HepG2 (cell line): Measurements from ENCODE around the gene SHISAL1. TPM values are rescaled to one million over a fixed set of nuclear protein-coding genes. Genes with fewer than 3 reads are reported as not detected.

Experiments used
- ATAC-seq: fragments of 200-7000 bp; cut with Tn5 transposase; 3 replicates; pipeline ENCODE4 v1.9.1; 2020; ENCODE audit warnings: mild to moderate bottlenecking, moderate library complexity
- BruUV-seq: library from RNA; stranded (reverse); fragments of 400-500 nt; replicated peaks from 2 replicates; lab custom pipeline; 2021; lab: Mats Ljungman, UMichigan
- CTCF ChIA-PET: fragments of 300-600 bp; formaldehyde crosslinking; extraction: SDS; loops from one replicate; lab custom pipeline; 2021; ENCODE audit warnings: low total read pairs, inconsistent platforms, low intra/inter-chr PET ratio; lab: Yijun Ruan, JAX
- POLR2A ChIA-PET: fragments of 350-600 bp; sonication (Branson Sonifier 250); formaldehyde crosslinking; loops from one replicate; lab custom pipeline; 2020; ENCODE audit warnings: antibody characterized with exemption, inconsistent platforms; lab: Yijun Ruan, JAX
- DNase-seq: peaks from one replicate; pipeline ENCODE4 v3.0.0-alpha.2; 2015; ENCODE audit warnings: low spot score
- FAIRE-seq: peaks from 3 replicates; lab custom pipeline; 2011; peaks lifted over from hg19 to GRCh38; lab: Jason Lieb, UNC
- H2AFZ ChIP-seq: one replicate; pipeline ENCODE4 v1.6.1; 2011; ENCODE audit warnings: low read length, inconsistent platforms
- H3K27ac ChIP-seq: fragments of 300-600 bp; 3 replicates; pipeline ENCODE4 v1.8.0; 2011; ENCODE audit warnings: mixed run types, mild to moderate bottlenecking, mixed read lengths, low read length, inconsistent platforms; ENCODE audit not compliant: insufficient read depth; ENCODE audit errors: extremely low read length
- H3K27me3 ChIP-seq, 2 experiments: fragments of 200-600 bp in 1 of 2; 2 replicates in 1 of 2; 3 replicates in 1 of 2; pipeline versions ENCODE4 v1.6.0 to v1.8.0; 2011; ENCODE audit warnings: low read length in 2 of 2, mild to moderate bottlenecking in 2 of 2, moderate library complexity in 2 of 2, inconsistent platforms in 1 of 2; ENCODE audit not compliant: insufficient read depth in 2 of 2, control insufficient read depth in 1 of 2
- H3K36me3 ChIP-seq, 2 experiments: fragments of 200-600 bp in 1 of 2; replicated peaks in 1 of 2; 2 replicates in 1 of 2; 3 replicates in 1 of 2; pipeline versions ENCODE4 v1.5.1 to v1.8.0; 2011; ENCODE audit warnings: low read length in 2 of 2, inconsistent platforms in 1 of 2; ENCODE audit not compliant: insufficient read depth in 2 of 2, control insufficient read depth in 1 of 2
- H3K4me1 ChIP-seq: 2 replicates; pipeline ENCODE4 v1.5.1; 2012; ENCODE audit warnings: low read length, inconsistent platforms; ENCODE audit not compliant: insufficient read depth
- H3K4me2 ChIP-seq: 2 replicates; pipeline ENCODE4 v1.6.0; 2011; ENCODE audit warnings: low read depth, low read length, inconsistent platforms
- H3K4me3 ChIP-seq, 3 experiments: fragments of 200-600 bp in 1 of 3; sonication (generic), shearing (Covaris generic) in 1 of 3; replicated peaks in 1 of 3; 2 replicates each; pipeline ENCODE4 v1.5.1; 2011 to 2016; ENCODE audit warnings: low read length in 3 of 3, inconsistent platforms in 2 of 3, low read depth in 2 of 3, mild to moderate bottlenecking in 2 of 3, control low read depth in 1 of 3, mixed read lengths in 1 of 3; ENCODE audit not compliant: insufficient read depth in 1 of 3
- H3K79me2 ChIP-seq: one replicate; pipeline ENCODE4 v1.6.1; 2011; ENCODE audit warnings: low read length, inconsistent platforms; ENCODE audit not compliant: insufficient read depth
- H3K9ac ChIP-seq: 2 replicates; pipeline ENCODE4 v1.6.0; 2011; ENCODE audit warnings: mild to moderate bottlenecking, low read depth, low read length, inconsistent platforms; ENCODE audit not compliant: insufficient read depth
- H3K9me3 ChIP-seq: 2 replicates; pipeline ENCODE4 v1.5.1; 2012; ENCODE audit warnings: mild to moderate bottlenecking, low read length
- H4K20me1 ChIP-seq: 2 replicates; pipeline ENCODE4 v1.6.0; 2011; ENCODE audit warnings: inconsistent platforms, mild to moderate bottlenecking, low read length, moderate library complexity; ENCODE audit not compliant: insufficient read depth
- CEBPB ChIP-seq: IDR thresholded peaks from 2 replicates; pipeline ENCODE4 v1.6.1; 2011; ENCODE audit warnings: low read depth, low read length, improper control_type of control experiment, borderline replicate concordance
- FOXK2 ChIP-seq: fragments of 450-650 bp; IDR thresholded peaks from 2 replicates; pipeline ENCODE4 v1.6.1; 2016
- KLF12 ChIP-seq: sonication (generic); formaldehyde crosslinking; IDR thresholded peaks from 2 replicates; pipeline ENCODE4 v1.4.0; 2020; ENCODE audit warnings: missing genetic modification reagents, borderline replicate concordance
- KMT2B ChIP-seq: IDR thresholded peaks from 2 replicates; pipeline ENCODE4 v1.6.1; 2016; ENCODE audit warnings: missing genetic modification reagents, missing compliant biosample characterization
- LCORL ChIP-seq, 2 experiments: fragments of 450-650 bp in 1 of 2; sonication (generic) in 1 of 2; formaldehyde crosslinking in 1 of 2; IDR thresholded peaks; 2 replicates each; pipeline versions ENCODE4 v1.5.0 to v1.6.1; 2017 to 2020; ENCODE audit warnings: antibody characterized with exemption in 1 of 2, missing genetic modification reagents in 1 of 2
- PRMT3 ChIP-seq: sonication (generic); formaldehyde crosslinking; IDR thresholded peaks from 2 replicates; pipeline ENCODE4 v1.8.1; 2022; ENCODE audit warnings: low read depth, mild to moderate bottlenecking, moderate library complexity, missing genetic modification reagents, borderline replicate concordance
- SNRNP70 ChIP-seq: fragments of 200-400 bp; formaldehyde crosslinking; IDR thresholded peaks from 2 replicates; pipeline ENCODE4 v1.6.1; 2017; ENCODE audit warnings: mild to moderate bottlenecking, low read depth, low read length, moderate library complexity
- THYN1 ChIP-seq: sonication (generic); formaldehyde crosslinking; IDR thresholded peaks from 2 replicates; pipeline ENCODE4 v1.8.1; 2023; ENCODE audit warnings: low read depth, mild to moderate bottlenecking, moderate library complexity, missing genetic modification reagents, borderline replicate concordance
- TRIM24 ChIP-seq: sonication (generic); formaldehyde crosslinking; IDR thresholded peaks from 2 replicates; pipeline ENCODE4 v1.8.0; 2022; ENCODE audit warnings: mild to moderate bottlenecking, missing genetic modification reagents
- ZBED4 ChIP-seq: sonication (generic); formaldehyde crosslinking; IDR thresholded peaks from 2 replicates; pipeline ENCODE4 v1.4.0; 2020; ENCODE audit warnings: missing genetic modification reagents, borderline replicate concordance
- ZNF296 ChIP-seq: sonication (generic); formaldehyde crosslinking; conservative IDR thresholded peaks from 2 replicates; pipeline ENCODE4 v1.5.0; 2020; ENCODE audit warnings: mild to moderate bottlenecking, missing genetic modification reagents
- ZNF83 ChIP-seq: sonication (generic); formaldehyde crosslinking; IDR thresholded peaks from 2 replicates; pipeline ENCODE4 v1.4.0; 2020; ENCODE audit warnings: missing genetic modification reagents, mild to moderate bottlenecking, borderline replicate concordance
- WGBS: methylation state at CpG from one replicate; pipeline ENCODE4 v1.1.6; 2017; ENCODE audit warnings: low lambda C conversion rate; 5-methylcytosine and 5-hydroxymethylcytosine counted together
- in situ Hi-C: cut with HindIII; loops from 2 replicates; pipeline ENCODE4 v1.10.0; 2017; ENCODE audit warnings: low pct_unique_long_range_greater_than_20kb; ENCODE audit not compliant: extremely low pct_ligation_motif_present
- intact Hi-C: fragments of 100-400 bp; cut with micrococcal nuclease; formaldehyde crosslinking; loops from one replicate; pipeline ENCODE4 v1.10.0; 2022; ENCODE audit not compliant: unreplicated experiment
- polyA plus RNA-seq, 8 experiments: library from polyadenylated mRNA; depleted of rRNA in 3 of 8; stranded (reverse) in 7 of 8; unstranded in 1 of 8; fragments of >200 nt; fragmentation: Illumina TruSeq in 4 of 8; extraction: Trizol in 4 of 8; gene quantifications; 2 replicates each; pipeline versions ENCODE4 v1.2.1 to v1.2.3, GENCODE V29; 2011 to 2016; ENCODE audit warnings: low read depth in 4 of 8, missing spikeins in 1 of 8, mixed read lengths in 1 of 8; ENCODE audit not compliant: insufficient read depth in 1 of 8
- total RNA-seq, 5 experiments: library from RNA; depleted of rRNA; stranded (reverse); fragments of >200 nt; fragmentation: Illumina TruSeq; extraction: Trizol; gene quantifications; 2 replicates each; pipeline ENCODE4 v1.2.3, GENCODE V29; 2016; ENCODE audit warnings: low read depth in 1 of 5

The SHISAL1 gene
- total and polyA plus RNA-seq, 2 of the 13 experiments (the other 11 are each of a cell fraction or from before 2014, with no cell fraction given): not detected

DNA sequence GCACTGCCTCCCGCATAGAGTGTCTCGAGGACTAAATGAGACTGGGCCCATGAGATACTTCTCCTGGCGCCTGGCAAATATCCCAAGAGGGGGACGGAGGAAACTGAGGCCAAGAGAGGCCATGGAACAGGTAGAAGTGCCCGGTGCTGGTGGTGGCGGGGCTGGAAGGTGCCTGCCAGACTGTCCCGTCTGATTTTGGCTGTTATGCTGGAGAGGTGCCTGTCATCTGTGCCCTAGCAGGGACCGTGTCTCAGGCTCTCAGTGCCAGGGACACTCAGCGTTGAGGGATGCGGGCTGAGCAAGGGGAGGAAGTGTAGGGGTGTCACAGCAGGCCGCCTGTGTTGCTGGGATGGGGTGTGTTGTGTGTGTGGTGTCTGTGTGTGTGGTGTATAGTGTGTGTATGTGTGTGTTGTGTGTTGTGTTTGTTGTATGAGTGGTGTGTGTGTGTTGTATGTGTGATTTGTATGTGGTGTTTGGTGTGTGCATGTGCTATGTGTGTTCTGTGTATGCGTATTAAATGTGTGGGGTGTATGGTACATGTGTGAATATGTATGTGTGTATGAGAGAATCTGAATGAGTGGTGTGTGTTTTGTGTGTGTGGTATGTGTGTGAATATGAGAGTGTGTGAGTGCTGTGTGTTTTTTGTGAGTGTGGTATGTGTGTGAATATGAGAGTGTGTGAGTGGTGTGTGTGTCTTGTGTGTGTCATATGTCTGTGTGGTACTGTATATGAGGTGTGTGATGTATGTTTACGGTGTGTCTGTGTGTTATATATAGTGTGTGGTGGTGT, 21.3 kb upstream of the SHISAL1 start:
- no peak overlapping the region for H3K4me3 ChIP-seq
- ChIA-PET CTCF (no interaction called here), POLR2A (no interaction called here)
- no peak overlapping the region for H3K4me2 ChIP-seq
- BruUV-seq: no TSS peak
- no peaks in the 10 kb centered on the region for H3K79me2 ChIP-seq
- no peak overlapping the region for H3K27ac ChIP-seq
- H4K20me1 ChIP-seq: peaks cover 2% of the 10 kb centered on the region; the same call in 1 of the 2 replicates
- H3K4me1 ChIP-seq: no peaks in the 10 kb centered on the region
- no peak for ATAC-seq
- TF ChIP-seq ZNF83 (no peak), FOXK2 (no peak), THYN1 (CRISPR knock-in tag) (no peak), TRIM24 (CRISPR knock-in tag) (no peak), KMT2B (CRISPR knock-in tag) (no peak), PRMT3 (CRISPR knock-in tag) (no peak), SNRNP70 (no peak), LCORL (IDR thresholded peaks at IDR 0.05) (no peak), LCORL (CRISPR knock-in tag; IDR thresholded peaks at IDR 0.05) (no peak), ZBED4 (CRISPR knock-in tag) (no peak), KLF12 (CRISPR knock-in tag) (no peak), ZNF296 (no peak), CEBPB (no peak)
- intact Hi-C loops: no loop called here
- H3K36me3 ChIP-seq: no peaks in the 10 kb centered on the region
- no peak for FAIRE-seq
- H3K9ac ChIP-seq: no peak overlapping the region
- peaks cover 8 to 39% of the 10 kb centered on the region in 2 experiments; a peak in 4 of 5 replicates for H3K27me3 ChIP-seq
- in situ Hi-C loops: no loop called here
- 21% methylated on average over 11 of the region's 13 CpGs for WGBS
- H2AFZ ChIP-seq: no peak overlapping the region
- no peak for DNase-seq
- no peaks in the 10 kb centered on the region for H3K9me3 ChIP-seq
